OCI-LY1 (cell line): ENCODE results near the gene MEGF6.

Experiments used
- H2AFZ ChIP-seq: fragments of 200-600 bp; sonication (generic), shearing (Covaris generic); 2 replicates; pipeline ENCODE4 v1.6.0; 2014; ENCODE audit warnings: antibody characterized with exemption, mild to moderate bottlenecking, low read length
- H3F3A ChIP-seq: fragments of 200-600 bp; sonication (generic), shearing (Covaris generic); 2 replicates; pipeline ENCODE4 v1.6.0; 2014; ENCODE audit warnings: mild to moderate bottlenecking, antibody characterized with exemption, low read length, moderate library complexity; ENCODE audit not compliant: insufficient read depth
- H3K27ac ChIP-seq: fragments of 200-600 bp; sonication (generic); 2 replicates; pipeline ENCODE4 v1.5.1; 2014; ENCODE audit warnings: low read length, mixed run types, mild to moderate bottlenecking, low read depth; ENCODE audit not compliant: poor library complexity, severe bottlenecking
- H3K27me3 ChIP-seq: fragments of 200-600 bp; sonication (generic); 2 replicates; pipeline ENCODE4 v1.6.0; 2014; ENCODE audit warnings: antibody characterized with exemption, mild to moderate bottlenecking, low read length, moderate library complexity; ENCODE audit not compliant: insufficient read depth
- H3K36me3 ChIP-seq: fragments of 200-600 bp; sonication (generic); 2 replicates; pipeline ENCODE4 v1.6.1; 2014; ENCODE audit warnings: mild to moderate bottlenecking, antibody characterized with exemption, low read length, moderate library complexity, mixed read lengths; ENCODE audit not compliant: insufficient read depth
- H3K4me1 ChIP-seq: fragments of 200-600 bp; sonication (generic); 2 replicates; pipeline ENCODE4 v1.5.1; 2014; ENCODE audit warnings: mild to moderate bottlenecking, low read length, moderate library complexity; ENCODE audit not compliant: insufficient read depth, severe bottlenecking
- H3K4me2 ChIP-seq: fragments of 200-600 bp; sonication (generic), shearing (Covaris generic); 2 replicates; pipeline ENCODE4 v1.6.1; 2014; ENCODE audit warnings: low read length
- H3K4me3 ChIP-seq: fragments of 200-600 bp; sonication (generic); 2 replicates; pipeline ENCODE4 v1.5.1; 2014; ENCODE audit warnings: low read length, low read depth, mild to moderate bottlenecking, mixed read lengths; ENCODE audit not compliant: poor library complexity, severe bottlenecking
- H3K79me2 ChIP-seq: fragments of 200-600 bp; shearing (Covaris generic); 2 replicates; pipeline ENCODE4 v1.6.1; 2016; ENCODE audit warnings: mixed run types, low read length, mixed read lengths; ENCODE audit not compliant: insufficient read depth
- H3K9ac ChIP-seq: fragments of 200-600 bp; sonication (generic), shearing (Covaris generic); 2 replicates; pipeline ENCODE4 v1.6.1; 2014; ENCODE audit warnings: mild to moderate bottlenecking, low read length, mixed read lengths
- H3K9me2 ChIP-seq: fragments of 200-600 bp; sonication (generic), shearing (Covaris generic); 2 replicates; pipeline ENCODE4 v1.6.1; 2014; ENCODE audit warnings: low read depth, mild to moderate bottlenecking, low read length, mixed read lengths
- H3K9me3 ChIP-seq: fragments of 200-600 bp; shearing (Covaris generic); 2 replicates; pipeline ENCODE4 v1.6.1; 2014; ENCODE audit warnings: low read length, mixed read lengths
- H4K20me1 ChIP-seq: fragments of 200-600 bp; sonication (generic), shearing (Covaris generic); 2 replicates; pipeline ENCODE4 v1.6.0; 2016; ENCODE audit warnings: mild to moderate bottlenecking, low read length; ENCODE audit not compliant: insufficient read depth
- CTCF ChIP-seq: fragments of 200-600 bp; sonication (generic), shearing (Covaris generic); IDR thresholded peaks from 2 replicates; pipeline ENCODE4 v1.5.1; 2017; ENCODE audit warnings: mild to moderate bottlenecking, antibody characterized with exemption, low read length, moderate library complexity, mixed read lengths
- EZH2 ChIP-seq: fragments of 200-600 bp; sonication (generic), shearing (Covaris generic); IDR thresholded peaks from 2 replicates; pipeline ENCODE4 v1.8.0; 2017; ENCODE audit warnings: borderline replicate concordance, mixed run types, mild to moderate bottlenecking, antibody characterized with exemption, low read length, moderate library complexity, mixed read lengths

The MEGF6 gene

GRCh38 chr1:3630161-3630611 lies 18.9 kb upstream of the MEGF6 start:
- Histone ChIP-seq H3F3A (0 out of 2 replicates have a peak, but pooled peaks cover 3% of the 10 kb centered on the region), H3K9me3 (no peaks in the 10 kb centered on the region), H3K9me2 (no peaks in the 10 kb centered on the region), H3K27me3 (no peaks in the 10 kb centered on the region), H3K9ac (no peak overlapping the region), H3K4me3 (no peak overlapping the region), H3K27ac (peak overlapping the region; percentile 41), H2AFZ (no peak overlapping the region), H3K4me2 (no peak overlapping the region), H3K36me3 (peaks cover 56% of the 10 kb centered on the region; the same call in 1 of the 2 replicates), H4K20me1 (no peaks in the 10 kb centered on the region), H3K4me1 (peaks cover 19% of the 10 kb centered on the region), H3K79me2 (no peaks in the 10 kb centered on the region)
- TF ChIP-seq CTCF (no peak), EZH2 (no peak)

DNA sequence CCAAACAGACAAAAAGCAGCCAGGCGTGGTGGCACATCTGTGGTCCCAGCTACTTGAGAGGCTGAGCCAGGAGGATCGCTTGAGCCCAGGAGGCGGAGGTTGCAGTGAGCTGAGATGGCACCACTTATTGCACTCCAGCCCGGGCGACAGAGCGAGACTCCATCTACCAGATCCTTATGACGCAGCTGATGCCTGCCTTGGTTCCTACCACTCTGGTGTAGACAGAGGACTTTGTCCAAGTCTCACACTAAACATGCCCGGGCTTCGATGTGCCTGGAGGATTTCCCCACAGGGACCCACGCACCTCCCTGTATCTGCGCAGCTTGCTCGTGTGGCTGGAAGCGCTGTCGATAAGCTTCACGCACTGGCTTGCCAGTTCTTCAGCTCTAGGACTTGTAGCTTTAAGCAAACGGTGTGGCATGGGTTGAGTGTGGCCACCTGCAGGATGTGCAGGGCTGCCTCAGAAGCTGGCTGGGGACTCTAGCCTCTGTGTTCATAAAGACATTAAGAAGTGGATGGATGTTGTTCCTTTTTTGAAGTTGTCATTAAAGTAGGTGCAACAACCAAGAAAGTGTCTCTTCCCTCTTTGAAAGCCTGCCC lies 18.4 kb upstream of the MEGF6 start:
- TF ChIP-seq EZH2 (no peak), CTCF (no peak)
- Histone ChIP-seq H3K4me3 (no peak overlapping the region), H3K79me2 (no peaks in the 10 kb centered on the region), H3K9ac (no peak overlapping the region), H3K36me3 (peaks cover 51% of the 10 kb centered on the region; the same call in 1 of the 2 replicates), H3K4me1 (peaks cover 19% of the 10 kb centered on the region), H3K4me2 (no peak overlapping the region), H3F3A (0 out of 2 replicates have a peak, but pooled peaks cover 3% of the 10 kb centered on the region), H3K9me2 (no peaks in the 10 kb centered on the region), H3K27me3 (no peaks in the 10 kb centered on the region), H4K20me1 (no peaks in the 10 kb centered on the region), H2AFZ (no peak overlapping the region), H3K27ac (peak overlapping the region; percentile 41), H3K9me3 (no peaks in the 10 kb centered on the region)

DNA sequence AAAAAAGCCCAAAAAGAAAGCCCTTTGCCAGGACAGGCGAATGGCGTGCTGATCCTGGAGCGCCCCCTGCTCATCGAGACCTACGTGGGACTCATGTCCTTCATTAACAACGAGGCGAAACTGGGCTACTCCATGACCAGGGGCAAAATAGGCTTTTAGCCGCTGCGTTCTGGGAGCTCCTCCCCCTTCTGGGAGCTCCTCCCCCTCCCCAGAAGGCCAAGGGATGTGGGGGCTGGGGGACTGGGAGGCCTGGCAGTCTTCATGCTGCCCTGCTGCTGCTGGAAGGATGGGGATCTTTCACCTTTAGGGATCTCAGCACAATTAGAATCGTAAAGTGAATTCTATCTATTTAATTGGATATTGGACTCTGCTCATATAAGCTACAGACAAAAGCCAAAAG lies 17.1 kb upstream of the MEGF6 start:
- no peaks in the 10 kb centered on the region for H3K9me3 ChIP-seq
- H3F3A ChIP-seq, result 0 out of 2 replicates have a peak, but pooled peaks cover 3% of the 10 kb centered on the region
- no peak for TF ChIP-seq EZH2
- TF ChIP-seq CTCF, result no peak
- no peak overlapping the region for H3K4me2 ChIP-seq
- peaks cover 27% of the 10 kb centered on the region for H3K4me1 ChIP-seq
- no peak overlapping the region for H3K4me3 ChIP-seq
- no peaks in the 10 kb centered on the region for H3K79me2 ChIP-seq
- no peaks in the 10 kb centered on the region for H4K20me1 ChIP-seq
- H3K9me2 ChIP-seq, result no peaks in the 10 kb centered on the region
- H3K27ac ChIP-seq, result no peak overlapping the region
- H3K36me3 ChIP-seq, result peaks cover 39% of the 10 kb centered on the region; the same call in 1 of the 2 replicates
- H2AFZ ChIP-seq, result no peak overlapping the region
- no peaks in the 10 kb centered on the region; the same call in 1 of the 2 replicates for H3K27me3 ChIP-seq
- H3K9ac ChIP-seq, result no peak overlapping the region
